GM23248 (cell line): Measurements from ENCODE around the gene LAMA5. TPM values are rescaled to one million over a fixed set of nuclear protein-coding genes. Genes with fewer than 3 reads are reported as not detected.
A peak's percentile ranks its signal among the peaks of the same experiment; 100 is the strongest.
"Not testable (repeated sequence)": the region's sequence is repeated elsewhere in the genome, so short reads cannot be mapped to it uniquely, and the experiment has no call there.

Experiments
- DNase-seq: peaks from one replicate; pipeline ENCODE4 v3.0.0-alpha.2; 2015
- H2AFZ ChIP-seq: fragments of 200-600 bp; sonication (generic); 2 replicates; pipeline ENCODE4 v1.6.1; 2016; ENCODE audit warnings: antibody characterized with exemption
- H3F3A ChIP-seq: fragments of 200-600 bp; sonication (generic); 2 replicates; pipeline ENCODE4 v1.6.1; 2016; ENCODE audit warnings: mild to moderate bottlenecking, antibody characterized with exemption, mixed run types; ENCODE audit not compliant: insufficient read depth
- H3K27ac ChIP-seq: fragments of 200-600 bp; sonication (generic); 2 replicates; pipeline ENCODE4 v1.5.1; 2016; ENCODE audit warnings: mild to moderate bottlenecking
- H3K27me3 ChIP-seq: fragments of 200-600 bp; sonication (generic); replicated peaks from 2 replicates; pipeline ENCODE4 v1.6.1; 2016; ENCODE audit warnings: mild to moderate bottlenecking; ENCODE audit not compliant: insufficient read depth
- H3K36me3 ChIP-seq: fragments of 200-600 bp; sonication (generic); 2 replicates; pipeline ENCODE4 v1.6.1; 2016; ENCODE audit warnings: low read depth, mild to moderate bottlenecking
- H3K4me1 ChIP-seq: fragments of 200-600 bp; sonication (generic); 2 replicates; pipeline ENCODE4 v1.6.1; 2016; ENCODE audit warnings: mild to moderate bottlenecking; ENCODE audit not compliant: insufficient read depth
- H3K4me2 ChIP-seq: fragments of 200-600 bp; sonication (generic); one replicate; pipeline ENCODE4 v1.6.1; 2016; ENCODE audit warnings: mild to moderate bottlenecking; ENCODE audit not compliant: unreplicated experiment
- H3K4me3 ChIP-seq: fragments of 200-600 bp; sonication (generic); 2 replicates; pipeline ENCODE4 v1.5.1; 2016; ENCODE audit warnings: mild to moderate bottlenecking
- H3K79me2 ChIP-seq: fragments of 200-600 bp; sonication (generic); 2 replicates; pipeline ENCODE4 v1.6.1; 2016; ENCODE audit warnings: mild to moderate bottlenecking; ENCODE audit not compliant: insufficient read depth
- H3K9ac ChIP-seq: fragments of 200-600 bp; sonication (generic); 2 replicates; pipeline ENCODE4 v1.6.1; 2016; ENCODE audit warnings: mild to moderate bottlenecking
- H3K9me2 ChIP-seq: fragments of 200-600 bp; sonication (generic); 2 replicates; pipeline ENCODE4 v1.6.1; 2016; ENCODE audit warnings: mixed run types, mild to moderate bottlenecking, moderate library complexity; ENCODE audit not compliant: insufficient read depth
- H3K9me3 ChIP-seq: fragments of 200-600 bp; sonication (generic); one replicate; pipeline ENCODE4 v1.6.1; 2017; ENCODE audit warnings: low read depth
- H4K20me1 ChIP-seq: fragments of 200-600 bp; sonication (generic); 2 replicates; pipeline ENCODE4 v1.6.0; 2016; ENCODE audit not compliant: insufficient read depth
- EZH2 ChIP-seq: fragments of 200-600 bp; sonication (generic); IDR thresholded peaks from 2 replicates; pipeline ENCODE4 v1.6.1; 2018; ENCODE audit warnings: antibody characterized with exemption, mild to moderate bottlenecking; ENCODE audit not compliant: insufficient read depth, poor library complexity, severe bottlenecking
- EZH2phosphoT487 ChIP-seq: fragments of 200-600 bp; sonication (generic); IDR thresholded peaks from 2 replicates; pipeline ENCODE4 v1.6.1; 2018; ENCODE audit warnings: antibody characterized with exemption, moderate library complexity, mild to moderate bottlenecking, low read depth; ENCODE audit not compliant: insufficient read depth
- WGBS, 2 experiments: methylation state at CpG; one replicate each; pipeline ENCODE4 v1.1.6; 2015 to 2017; ENCODE audit warnings: low lambda C conversion rate in 2 of 2, low coverage in 1 of 2; ENCODE audit errors: missing lambda C conversion rate in 2 of 2; 5-methylcytosine and 5-hydroxymethylcytosine counted together
- in situ Hi-C: fragments of 300-500 bp; cut with MboI; formaldehyde crosslinking; loops from 2 replicates; pipeline ENCODE4 v1.15.0; 2020
- polyA plus RNA-seq: library from polyadenylated mRNA; unstranded; fragments of >200 nt; fragmentation: Nextera tagmentation; extraction: Ambion mirVana; gene quantifications from 2 replicates; pipeline ENCODE4 v1.2.1, GENCODE V29; 2016
- total RNA-seq: library from RNA; depleted of rRNA; stranded (reverse); fragments of >200 nt; shearing (Covaris generic); gene quantifications from 2 replicates; pipeline ENCODE4 v1.2.3, GENCODE V29; 2014

The LAMA5 gene
- total and polyA plus RNA-seq, 2 experiments from 2014 or later: 4.5 to 6.0 TPM

DNA sequence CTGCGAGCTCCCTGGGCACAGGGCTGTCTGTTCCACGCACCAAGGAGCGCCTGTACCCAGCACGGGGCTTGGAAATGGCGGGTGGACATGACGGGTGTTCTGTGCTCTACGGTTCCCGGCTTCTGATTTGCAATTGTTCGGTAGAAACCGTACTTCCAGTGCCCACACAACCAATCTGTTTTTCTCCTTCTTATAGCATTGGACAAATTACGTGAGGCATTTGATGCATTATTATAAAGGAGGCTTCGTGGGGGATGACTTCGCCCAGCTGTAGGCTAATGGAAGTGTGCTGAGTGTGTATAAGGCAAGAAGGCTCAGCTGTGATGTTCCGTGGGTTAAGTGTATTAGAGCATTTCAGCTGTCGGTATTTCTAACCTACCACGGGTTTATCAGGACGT lies 10.0 kb upstream of the LAMA5 start:
- H3K4me3 ChIP-seq: no peak overlapping the region
- no peak for DNase-seq
- H2AFZ ChIP-seq: no peak overlapping the region
- 83 to 86% methylated on average over 17 of the region's 17 CpGs for WGBS, 2 experiments
- H3K4me2 ChIP-seq: no peak overlapping the region
- H3K9ac ChIP-seq: no peak overlapping the region
- TF ChIP-seq EZH2: no peak
- no peak for TF ChIP-seq EZH2phosphoT487
- no peaks in the 10 kb centered on the region for H4K20me1 ChIP-seq
- no peaks in the 10 kb centered on the region for H3K9me3 ChIP-seq
- H3K36me3 ChIP-seq: no peaks in the 10 kb centered on the region
- in situ Hi-C loops: loop anchor here (25.0 kb wide), 1 partner anchor 365 kb away; no protein-coding TSS in a partner anchor
- peaks cover 6% of the 10 kb centered on the region; the same call in 1 of the 2 replicates for H3K79me2 ChIP-seq
- H3K27me3 ChIP-seq: no peaks in the 10 kb centered on the region
- H3K27ac ChIP-seq: no peak overlapping the region
- H3F3A ChIP-seq: no peaks in the 10 kb centered on the region
- no peaks in the 10 kb centered on the region for H3K9me2 ChIP-seq
- H3K4me1 ChIP-seq: peaks cover 13% of the 10 kb centered on the region

DNA sequence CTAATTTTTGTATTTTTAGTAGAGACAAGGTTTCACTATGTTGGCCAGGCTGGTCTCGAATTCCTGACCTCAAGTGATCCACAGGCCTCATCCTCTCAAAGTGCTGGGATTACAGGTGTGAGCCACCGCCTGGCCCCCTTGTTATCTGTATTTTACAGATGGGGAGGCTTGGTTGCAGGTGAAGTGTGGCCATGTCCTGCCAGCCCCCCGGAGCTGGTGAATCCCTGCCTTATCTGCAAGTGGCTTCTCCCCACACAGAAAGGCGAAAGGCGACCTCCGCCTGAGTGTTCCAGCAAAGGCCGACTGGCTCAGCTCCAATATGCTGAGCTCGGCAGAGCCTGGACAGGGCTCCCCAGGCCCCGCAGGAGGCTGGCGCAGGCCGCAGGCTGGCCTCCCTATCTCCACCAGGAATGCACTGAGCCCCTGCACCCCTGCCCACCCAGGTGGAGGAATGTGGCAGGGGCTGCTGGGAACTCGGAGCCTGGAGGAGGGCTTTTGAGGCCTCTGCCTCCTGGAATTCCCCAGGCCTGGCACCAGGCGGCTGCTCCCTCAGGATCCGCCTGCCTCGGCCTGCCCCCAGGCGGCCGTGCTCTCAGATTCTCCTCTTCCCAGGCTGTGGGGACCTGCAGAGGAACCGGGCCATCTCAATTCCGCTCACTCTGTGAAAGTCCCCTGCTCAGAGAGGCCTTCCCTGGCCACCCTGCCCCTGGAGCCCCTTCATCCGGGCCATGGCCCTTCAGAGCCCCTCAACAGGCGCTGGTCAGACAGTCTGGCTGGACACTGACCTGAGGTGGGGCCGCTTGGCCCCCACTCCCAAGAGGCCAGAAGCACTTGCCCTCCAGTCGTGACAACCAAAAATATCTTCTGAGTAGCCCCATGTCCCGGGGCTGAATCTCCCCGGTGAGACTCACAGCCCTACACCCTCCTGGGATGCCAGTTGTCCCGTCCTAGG lies 9.3 kb upstream of the LAMA5 start:
- Histone ChIP-seq H3K79me2 (no peaks in the 10 kb centered on the region), H3F3A (no peaks in the 10 kb centered on the region), H3K4me3 (no peak overlapping the region), H3K9me2 (no peaks in the 10 kb centered on the region), H2AFZ (no peak overlapping the region), H3K36me3 (no peaks in the 10 kb centered on the region), H3K9me3 (no peaks in the 10 kb centered on the region), H3K27ac (no peak overlapping the region), H3K4me2 (no peak overlapping the region), H3K9ac (no peak overlapping the region), H4K20me1 (no peaks in the 10 kb centered on the region), H3K27me3 (no peaks in the 10 kb centered on the region), H3K4me1 (peaks cover 10% of the 10 kb centered on the region)
- in situ Hi-C loops: loop anchor here (25.0 kb wide), 1 partner anchor 364 kb away; no protein-coding TSS in a partner anchor
- 54 to 56% methylated on average over 22 to 25 of the region's 26 CpGs for WGBS, 2 experiments
- peak; percentile 53 for DNase-seq
- TF ChIP-seq EZH2 (no peak), EZH2phosphoT487 (no peak)

- Histone ChIP-seq H3K4me2 (no peak overlapping the region), H3K4me3 (no peak overlapping the region), H3K4me1 (peaks cover 9% of the 10 kb centered on the region), H3K79me2 (no peaks in the 10 kb centered on the region), H2AFZ (no peak overlapping the region), H3K27ac (no peak overlapping the region), H4K20me1 (no peaks in the 10 kb centered on the region), H3K27me3 (no peaks in the 10 kb centered on the region), H3F3A (no peaks in the 10 kb centered on the region), H3K9me3 (no peaks in the 10 kb centered on the region), H3K36me3 (no peaks in the 10 kb centered on the region), H3K9me2 (no peaks in the 10 kb centered on the region), H3K9ac (no peak overlapping the region)
- TF ChIP-seq EZH2phosphoT487 (no peak), EZH2 (no peak)
- in situ Hi-C loops: loop anchor here (25.0 kb wide), 1 partner anchor 362 kb away; no protein-coding TSS in a partner anchor
- 38 to 40% methylated on average over 24 of the region's 24 CpGs for WGBS, 2 experiments
- no peak for DNase-seq
Observed at GRCh38 chr20:62374331-62375152, 7.4 kb upstream of the LAMA5 start.

DNA sequence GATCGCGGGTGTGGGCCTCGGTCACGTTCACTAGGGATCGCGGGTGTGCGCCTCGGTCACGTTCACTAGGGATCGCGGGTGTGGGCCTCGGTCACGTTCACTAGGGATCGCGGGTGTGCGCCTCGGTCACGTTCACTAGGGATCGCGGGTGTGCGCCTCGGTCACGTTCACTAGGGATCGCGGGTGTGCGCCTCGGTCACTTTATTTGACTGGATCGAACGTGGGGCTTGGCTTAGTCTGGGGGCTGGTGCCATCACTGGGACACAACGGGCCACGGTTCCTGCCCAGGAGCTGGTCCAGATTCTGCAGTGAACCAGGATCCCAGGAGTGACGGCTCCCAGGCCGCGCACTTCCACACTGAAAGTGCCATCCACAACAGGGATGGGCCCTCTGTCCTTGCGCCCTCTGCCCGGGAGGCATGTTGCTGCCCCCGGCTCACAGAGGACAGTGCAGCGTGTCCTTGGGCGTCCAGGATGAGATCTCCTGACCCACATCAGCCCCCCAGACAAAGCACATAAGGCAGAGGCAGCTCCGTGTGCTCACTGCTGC lies 6.6 kb upstream of the LAMA5 start:
- H3K79me2 ChIP-seq, in situ Hi-C loops, H3K36me3 ChIP-seq, H3K27ac ChIP-seq, DNase-seq, H3K9ac ChIP-seq, H3K4me2 ChIP-seq, H3K9me3 ChIP-seq, H3K4me3 ChIP-seq, H2AFZ ChIP-seq, H4K20me1 ChIP-seq, H3F3A ChIP-seq, H3K27me3 ChIP-seq, H3K9me2 ChIP-seq: not testable (repeated sequence)
- peaks cover 15% of the 10 kb centered on the region for H3K4me1 ChIP-seq
- 81 to 83% methylated on average over 18 to 33 of the region's 40 CpGs for WGBS, 2 experiments
